Measurements from ENCODE around the gene SMAD5. TPM values are rescaled to one million over a fixed set of nuclear protein-coding genes. Genes with fewer than 3 reads are reported as not detected.

The SMAD5 gene
- total RNA-seq, 1 donor from 2014 or later: 29.7 TPM

DNA sequence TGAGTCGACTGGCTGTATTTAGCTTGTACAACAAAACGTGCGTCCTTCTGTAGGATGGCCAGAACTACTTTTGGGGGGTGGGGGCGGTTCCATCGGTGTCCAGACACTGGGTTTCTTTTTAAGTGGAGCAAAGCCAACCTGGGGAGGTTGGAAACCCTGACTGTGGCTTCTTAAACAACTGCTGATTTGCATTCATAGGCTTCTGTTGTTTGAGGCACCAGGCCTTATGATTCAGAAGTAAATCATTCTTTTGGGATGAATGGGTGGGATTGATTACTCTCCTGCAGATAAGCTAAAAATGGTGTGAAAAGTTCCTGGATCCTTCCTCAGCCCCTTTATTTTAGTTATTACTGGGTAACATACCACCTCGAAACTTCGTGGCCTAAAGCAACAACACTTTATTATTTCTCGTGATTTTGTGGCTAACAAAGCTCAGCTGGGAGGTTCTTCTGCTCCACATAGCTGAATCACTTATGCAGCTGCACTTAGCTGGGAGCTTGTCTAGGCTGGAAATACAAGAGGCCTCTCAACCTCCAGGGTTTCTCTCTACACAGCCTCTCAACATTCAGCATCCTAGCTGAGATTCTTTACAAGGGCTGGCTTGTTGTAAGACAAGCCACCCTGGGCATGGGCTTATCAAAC is 72.5 kb downstream of the SMAD5 start:
- H3K4me3 ChIP-seq (ENCODE audit: low read depth, low read length): no peak overlapping the region
- FAIRE-seq (no peak), DNase-seq (ENCODE audit: low read depth) (no peak)
- H3K36me3 ChIP-seq (ENCODE audit: control insufficient read depth, insufficient read depth, low read length): no peaks in the 10 kb centered on the region
- H3K27me3 ChIP-seq (ENCODE audit: control insufficient read depth, insufficient read depth, low read length): no peaks in the 10 kb centered on the region
- TF ChIP-seq CTCF (IDR thresholded peaks at IDR 0.05; ENCODE audit: insufficient read depth, low read length, severe bottlenecking): no peak

DNA sequence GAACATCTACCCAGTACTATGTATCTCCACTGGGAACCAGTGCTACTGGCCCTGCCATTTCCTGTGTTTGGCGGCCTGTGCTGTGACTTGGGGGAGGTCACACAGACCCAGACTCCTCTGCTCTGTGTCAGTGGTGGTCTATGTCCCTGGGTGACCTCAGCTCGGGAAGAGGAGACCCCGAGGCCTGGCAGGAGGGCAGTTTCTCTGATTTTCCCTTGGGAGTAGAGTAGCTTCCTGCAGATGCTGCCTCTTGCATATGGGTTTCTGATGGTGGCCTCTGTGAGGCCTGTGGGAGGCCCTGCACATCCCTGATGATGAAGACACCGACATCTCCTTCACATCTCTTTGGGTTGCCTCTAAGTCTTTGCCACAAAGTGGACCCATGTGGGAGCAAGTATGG is 73.3 kb downstream of the SMAD5 start:
- DNase-seq (ENCODE audit: low read depth) (no peak), FAIRE-seq (no peak)
- no peak for TF ChIP-seq CTCF (IDR thresholded peaks at IDR 0.05; ENCODE audit: insufficient read depth, low read length, severe bottlenecking)
- Histone ChIP-seq H3K36me3 (ENCODE audit: control insufficient read depth, insufficient read depth, low read length) (no peaks in the 10 kb centered on the region), H3K27me3 (ENCODE audit: control insufficient read depth, insufficient read depth, low read length) (peaks cover 1% of the 10 kb centered on the region), H3K4me3 (ENCODE audit: low read depth, low read length) (no peak overlapping the region)

GRCh38 chr5:136206361-136206760 is 73.7 kb downstream of the SMAD5 start:
- DNase-seq (ENCODE audit: low read depth) (no peak), FAIRE-seq (no peak)
- Histone ChIP-seq H3K36me3 (ENCODE audit: control insufficient read depth, insufficient read depth, low read length) (no peaks in the 10 kb centered on the region), H3K4me3 (ENCODE audit: low read depth, low read length) (no peak overlapping the region), H3K27me3 (ENCODE audit: control insufficient read depth, insufficient read depth, low read length) (peaks cover 1% of the 10 kb centered on the region)
- TF ChIP-seq CTCF (IDR thresholded peaks at IDR 0.05; ENCODE audit: insufficient read depth, low read length, severe bottlenecking): no peak

DNA sequence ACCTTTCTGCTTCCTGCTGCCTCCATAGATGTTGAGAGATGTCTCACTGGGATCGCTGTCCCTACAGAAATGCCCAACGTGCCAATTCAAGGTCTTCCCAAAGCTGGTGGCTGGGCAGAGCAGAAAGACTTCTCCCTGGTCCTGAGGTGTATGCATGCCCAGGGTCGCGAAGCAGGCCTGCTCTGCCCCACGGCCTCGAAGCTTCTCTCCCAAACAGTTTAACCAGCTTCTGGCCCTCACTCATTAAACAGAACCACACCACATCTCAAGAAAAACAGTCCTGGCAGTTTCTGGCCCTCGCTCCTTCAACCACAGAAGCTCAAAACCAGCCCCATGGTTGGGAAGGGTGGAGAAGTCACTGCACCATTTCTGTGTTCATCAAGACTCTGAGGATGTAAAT is 75.0 kb downstream of the SMAD5 start:
- TF ChIP-seq CTCF (IDR thresholded peaks at IDR 0.05; ENCODE audit: insufficient read depth, low read length, severe bottlenecking): no peak
- FAIRE-seq (peak; percentile 68), DNase-seq (ENCODE audit: low read depth) (no peak)
- no peak overlapping the region for H3K4me3 ChIP-seq (ENCODE audit: low read depth, low read length)
- no peaks in the 10 kb centered on the region for H3K36me3 ChIP-seq (ENCODE audit: control insufficient read depth, insufficient read depth, low read length)
- peaks cover 1% of the 10 kb centered on the region for H3K27me3 ChIP-seq (ENCODE audit: control insufficient read depth, insufficient read depth, low read length)

DNA sequence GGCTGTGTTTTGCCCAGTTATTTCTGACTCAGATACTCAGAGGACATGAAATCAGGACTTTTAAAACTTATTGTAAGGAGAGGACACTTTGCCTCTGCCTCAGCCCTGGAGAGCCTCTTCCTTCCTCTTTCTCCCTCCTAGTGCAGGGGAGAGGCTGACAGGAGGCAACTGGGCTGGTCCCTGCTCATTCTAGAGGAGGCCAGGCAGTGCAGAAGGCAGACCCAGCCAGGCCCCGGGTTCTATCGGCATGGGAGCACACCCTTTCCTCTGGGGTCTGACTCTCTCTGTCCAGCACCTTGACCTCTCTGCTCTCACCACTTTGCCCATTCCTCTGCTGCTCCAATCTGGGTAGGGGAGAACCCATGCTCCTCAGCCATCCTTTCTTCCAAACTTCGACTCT is 76.3 kb downstream of the SMAD5 start:
- DNase-seq (ENCODE audit: low read depth) (no peak), FAIRE-seq (no peak)
- Histone ChIP-seq H3K36me3 (ENCODE audit: control insufficient read depth, insufficient read depth, low read length) (no peaks in the 10 kb centered on the region), H3K4me3 (ENCODE audit: low read depth, low read length) (no peak overlapping the region), H3K27me3 (ENCODE audit: control insufficient read depth, insufficient read depth, low read length) (peaks cover 3% of the 10 kb centered on the region)
- no peak for TF ChIP-seq CTCF (IDR thresholded peaks at IDR 0.05; ENCODE audit: insufficient read depth, low read length, severe bottlenecking)

- DNase-seq (ENCODE audit: low read depth) (no peak), FAIRE-seq (peak; percentile 75)
- Histone ChIP-seq H3K27me3 (ENCODE audit: control insufficient read depth, insufficient read depth, low read length) (peaks cover 3% of the 10 kb centered on the region), H3K36me3 (ENCODE audit: control insufficient read depth, insufficient read depth, low read length) (no peaks in the 10 kb centered on the region), H3K4me3 (ENCODE audit: low read depth, low read length) (no peak overlapping the region)
- no peak for TF ChIP-seq CTCF (IDR thresholded peaks at IDR 0.05; ENCODE audit: insufficient read depth, low read length, severe bottlenecking)
Observed at GRCh38 chr5:136209346-136209910, 76.8 kb downstream of the SMAD5 start.

All from bronchial epithelial cell (primary cell).